ENCODE data around the gene PLA2G2F. TPM values are rescaled to one million over a fixed set of nuclear protein-coding genes. Genes with fewer than 3 reads are reported as not detected.

The PLA2G2F gene
- total RNA-seq, 1 donor from 2014 or later = not detected

DNA sequence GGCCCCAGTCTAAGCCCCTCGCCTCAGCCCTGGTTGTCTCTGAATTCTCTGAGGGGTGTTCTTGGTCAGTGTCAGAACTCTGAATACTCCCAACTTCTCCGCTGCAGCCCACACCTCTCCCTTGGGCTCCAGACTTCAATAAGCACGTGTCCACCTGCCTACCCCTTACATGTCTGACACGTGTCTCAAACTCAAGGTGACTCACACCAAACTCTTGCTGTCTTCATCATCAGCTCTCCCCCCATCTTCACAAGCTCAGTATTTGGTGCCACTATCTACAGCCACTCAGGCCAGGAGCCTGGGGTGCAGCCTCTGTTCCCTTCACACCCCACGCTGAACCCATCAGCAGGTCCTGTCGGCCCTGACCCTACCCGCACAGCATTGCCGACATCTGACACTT lies 28.0 kb downstream of the PLA2G2F start:
- peaks cover 13% of the 10 kb centered on the region for H3K4me1 ChIP-seq
- no peak overlapping the region for H3K27ac ChIP-seq
- DNase-seq (no peak), ATAC-seq (no peak)
- intact Hi-C loops (cut with DNase I) = no loop called here
- H3K36me3 ChIP-seq = no peaks in the 10 kb centered on the region
- TF ChIP-seq, protein P1, sequence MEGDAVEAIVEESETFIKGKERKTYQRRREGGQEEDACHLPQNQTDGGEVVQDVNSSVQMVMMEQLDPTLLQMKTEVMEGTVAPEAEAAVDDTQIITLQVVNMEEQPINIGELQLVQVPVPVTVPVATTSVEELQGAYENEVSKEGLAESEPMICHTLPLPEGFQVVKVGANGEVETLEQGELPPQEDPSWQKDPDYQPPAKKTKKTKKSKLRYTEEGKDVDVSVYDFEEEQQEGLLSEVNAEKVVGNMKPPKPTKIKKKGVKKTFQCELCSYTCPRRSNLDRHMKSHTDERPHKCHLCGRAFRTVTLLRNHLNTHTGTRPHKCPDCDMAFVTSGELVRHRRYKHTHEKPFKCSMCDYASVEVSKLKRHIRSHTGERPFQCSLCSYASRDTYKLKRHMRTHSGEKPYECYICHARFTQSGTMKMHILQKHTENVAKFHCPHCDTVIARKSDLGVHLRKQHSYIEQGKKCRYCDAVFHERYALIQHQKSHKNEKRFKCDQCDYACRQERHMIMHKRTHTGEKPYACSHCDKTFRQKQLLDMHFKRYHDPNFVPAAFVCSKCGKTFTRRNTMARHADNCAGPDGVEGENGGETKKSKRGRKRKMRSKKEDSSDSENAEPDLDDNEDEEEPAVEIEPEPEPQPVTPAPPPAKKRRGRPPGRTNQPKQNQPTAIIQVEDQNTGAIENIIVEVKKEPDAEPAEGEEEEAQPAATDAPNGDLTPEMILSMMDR (IDR thresholded peaks at IDR 0.05) = no peak
- H3K27me3 ChIP-seq (ENCODE audit: low read depth) = peaks cover 3% of the 10 kb centered on the region
- H3K4me3 ChIP-seq = no peak overlapping the region
- H3K9me3 ChIP-seq = no peaks in the 10 kb centered on the region

DNA sequence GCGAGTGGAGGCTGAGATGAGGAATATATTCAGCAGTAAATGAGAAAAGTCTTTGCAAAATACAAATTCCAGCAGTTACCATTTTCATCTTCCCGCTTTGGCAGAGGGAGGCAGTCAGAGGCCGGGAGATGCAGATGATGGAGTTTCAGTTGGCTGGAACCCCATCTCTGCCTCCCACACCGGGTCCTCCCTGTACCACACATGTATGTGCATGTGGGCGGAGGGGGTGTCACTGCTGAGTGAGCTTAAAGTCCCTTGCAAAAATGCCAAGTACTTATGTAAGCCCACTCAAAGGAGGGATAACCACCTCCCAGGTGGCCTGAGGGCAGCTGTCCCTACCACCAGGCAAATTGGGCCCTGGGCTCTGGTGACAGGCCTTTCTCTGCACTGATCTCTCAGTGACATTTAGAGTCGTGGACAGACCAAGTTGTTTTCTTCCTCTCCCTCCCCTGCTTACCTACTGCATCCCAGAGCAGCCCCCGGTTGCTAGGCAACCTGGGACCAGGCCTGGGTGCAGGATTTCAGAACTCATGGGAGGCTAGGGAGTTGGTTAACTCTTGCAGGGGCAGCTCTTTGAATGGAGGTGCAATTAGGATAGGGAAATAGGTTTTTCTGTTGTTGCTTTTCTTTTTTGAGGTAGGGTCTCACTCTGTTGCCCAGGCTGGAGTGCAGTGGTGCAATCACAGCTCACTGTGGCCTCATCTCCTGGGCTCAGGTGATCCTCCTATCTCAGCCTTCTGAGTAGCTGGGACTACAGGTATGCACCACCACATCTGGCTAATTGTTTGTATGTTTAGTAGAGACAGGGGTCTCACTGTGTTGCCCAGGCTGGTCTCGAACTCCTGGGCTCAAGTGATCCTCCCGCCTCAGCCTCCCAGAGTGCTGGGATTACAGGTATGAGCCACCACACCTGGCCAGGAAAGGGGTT lies 29.7 kb downstream of the PLA2G2F start:
- Histone ChIP-seq H3K4me3 (no peak overlapping the region), H3K4me1 (peaks cover 13% of the 10 kb centered on the region), H3K36me3 (no peaks in the 10 kb centered on the region), H3K27ac (no peak overlapping the region), H3K9me3 (no peaks in the 10 kb centered on the region), H3K27me3 (ENCODE audit: low read depth) (peaks cover 3% of the 10 kb centered on the region)
- intact Hi-C loops (cut with DNase I) = no loop called here
- TF ChIP-seq, protein P1 (IDR thresholded peaks at IDR 0.05) = no peak
- ATAC-seq = no peak
- DNase-seq = no peak

DNA sequence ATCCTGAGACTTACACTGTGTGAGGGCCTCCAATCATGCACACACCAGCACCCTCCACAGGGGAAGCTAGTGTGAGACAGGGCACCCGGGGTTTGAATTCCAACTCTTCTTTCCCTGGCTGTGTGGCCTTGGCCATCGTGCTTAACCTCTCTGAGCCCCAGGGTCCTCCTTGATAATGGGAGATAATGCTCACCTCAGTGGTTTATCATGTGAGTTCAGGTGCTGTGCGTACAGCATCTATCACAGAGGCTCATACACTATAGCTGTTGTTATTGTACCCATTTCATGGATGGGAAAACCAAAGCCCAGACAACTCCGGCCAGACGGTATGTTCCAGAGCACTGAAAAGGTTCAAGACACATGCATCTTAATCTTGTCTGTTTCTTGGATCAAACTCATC lies 30.8 kb downstream of the PLA2G2F start:
- intact Hi-C loops (cut with DNase I) = no loop called here
- TF ChIP-seq, protein P1 (IDR thresholded peaks at IDR 0.05) = no peak
- H3K36me3 ChIP-seq = no peaks in the 10 kb centered on the region
- H3K27me3 ChIP-seq (ENCODE audit: low read depth) = peaks cover 3% of the 10 kb centered on the region
- H3K27ac ChIP-seq = no peak overlapping the region
- H3K4me1 ChIP-seq = peaks cover 8% of the 10 kb centered on the region
- H3K9me3 ChIP-seq = no peaks in the 10 kb centered on the region
- H3K4me3 ChIP-seq = no peak overlapping the region
- DNase-seq = no peak
- ATAC-seq = no peak

DNA sequence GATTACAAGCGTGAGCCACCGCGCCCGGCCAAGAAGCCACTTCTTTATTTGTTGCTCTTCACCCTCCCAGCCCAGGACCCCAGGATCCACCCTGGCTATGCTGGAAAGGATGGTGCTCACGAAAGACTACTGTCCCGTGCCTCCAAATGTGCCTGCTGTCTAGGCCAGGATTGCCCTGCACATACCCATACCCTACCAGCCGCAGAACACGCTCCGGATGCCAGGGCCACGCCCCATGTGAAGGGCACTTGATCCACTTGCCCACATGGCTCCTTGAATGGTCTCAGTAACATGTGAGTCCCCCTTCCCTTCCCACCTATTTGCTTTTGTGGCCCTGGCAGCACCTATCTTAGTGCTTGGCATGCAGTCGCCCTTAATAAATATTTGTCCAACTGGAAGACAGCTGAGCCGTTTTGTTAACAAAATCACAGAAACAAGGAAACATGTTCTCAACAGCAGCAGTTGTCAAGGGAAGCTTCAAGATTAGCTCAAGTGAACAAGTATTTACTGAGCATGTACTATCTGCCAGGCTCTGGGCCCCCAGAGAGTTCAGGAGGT lies 33.0 kb downstream of the PLA2G2F start:
- H3K9me3 ChIP-seq = no peaks in the 10 kb centered on the region
- TF ChIP-seq, protein P1 (IDR thresholded peaks at IDR 0.05) = no peak
- H3K27me3 ChIP-seq (ENCODE audit: low read depth) = no peaks in the 10 kb centered on the region
- H3K4me3 ChIP-seq = no peak overlapping the region
- DNase-seq (peak; percentile 76), ATAC-seq (peak; percentile 79 to 82)
- intact Hi-C loops (cut with DNase I) = no loop called here
- no peaks in the 10 kb centered on the region for H3K36me3 ChIP-seq
- no peak overlapping the region for H3K27ac ChIP-seq
- peaks cover 6% of the 10 kb centered on the region for H3K4me1 ChIP-seq

DNA sequence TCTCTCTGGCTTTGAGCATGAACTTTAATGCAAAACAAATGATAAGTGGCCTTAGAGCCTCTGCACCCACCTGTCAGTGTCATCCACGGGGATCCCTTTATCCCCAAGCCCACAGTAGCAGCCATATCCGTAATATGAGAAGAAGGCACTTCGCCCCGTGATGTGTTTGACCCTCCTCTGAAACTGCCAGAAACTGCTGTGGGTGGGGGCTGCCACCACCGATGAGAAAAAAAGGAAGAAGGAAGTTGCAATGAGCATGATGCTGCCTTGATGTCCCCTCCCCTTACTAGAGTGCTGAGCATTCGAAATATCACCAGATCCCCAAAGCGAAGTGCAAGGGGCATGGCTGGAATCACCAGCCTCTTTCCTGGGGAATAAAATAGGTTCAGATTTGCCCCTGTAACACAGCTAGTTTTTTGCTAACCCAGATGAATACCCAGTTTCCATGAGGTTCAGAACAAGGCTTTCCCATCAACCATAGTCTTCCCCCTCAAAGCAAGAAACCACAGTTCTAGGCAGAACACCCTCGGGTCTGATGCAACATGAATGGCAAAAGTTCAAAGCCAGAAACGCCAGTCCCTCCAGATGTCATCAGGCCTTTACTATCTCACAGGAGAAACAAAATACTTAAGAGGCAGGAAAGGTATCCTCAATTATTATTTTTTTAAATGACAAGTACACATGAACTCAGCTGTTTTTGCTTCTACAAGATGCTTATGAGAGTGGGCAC lies 36.0 kb downstream of the PLA2G2F start:
- no peak for ATAC-seq
- Histone ChIP-seq H3K27ac (no peak overlapping the region), H3K27me3 (ENCODE audit: low read depth) (no peaks in the 10 kb centered on the region), H3K4me1 (peaks cover 6% of the 10 kb centered on the region), H3K4me3 (no peak overlapping the region), H3K9me3 (no peaks in the 10 kb centered on the region), H3K36me3 (no peaks in the 10 kb centered on the region)
- TF ChIP-seq, protein P1 (IDR thresholded peaks at IDR 0.05) = no peak
- intact Hi-C loops (cut with DNase I) = no loop called here
- DNase-seq = no peak

All from lower lobe of right lung (tissue), 2 donors.